Fibroblast of skin of left biceps (primary cell): ENCODE results near the gene ATG5.
"Not testable (repeated sequence)": the region's sequence is repeated elsewhere in the genome, so short reads cannot be mapped to it uniquely, and the experiment has no call there.

Experiments
- DNase-seq, 2 experiments: peaks; one replicate each; pipeline ENCODE4 v3.0.0-alpha.2; 2013; ENCODE audit warnings: low read depth in 2 of 2

The ATG5 gene

GRCh38 chr6:106309766-106310373 lies 15.7 kb downstream of the ATG5 start:
- peak in 1 of 2 experiments; percentile 4 for DNase-seq

DNA sequence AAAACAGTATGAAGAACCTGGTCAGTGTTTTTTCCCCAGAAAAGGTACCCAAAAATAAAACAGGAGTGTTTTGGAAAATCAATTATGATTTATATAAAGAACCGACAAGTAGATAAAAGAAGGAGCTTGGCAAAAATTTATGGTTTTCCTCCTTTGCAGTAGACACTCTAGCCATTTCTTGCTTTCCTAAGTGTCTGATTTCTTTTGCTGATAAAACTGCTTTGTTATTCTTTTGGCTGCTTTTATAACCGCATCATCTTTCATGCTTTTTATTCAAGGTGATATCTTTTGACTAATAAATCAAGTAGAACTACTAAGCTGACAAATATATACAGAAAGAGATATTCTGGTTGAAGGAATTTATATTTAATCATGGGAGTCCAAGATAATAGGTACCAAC lies 16.6 kb downstream of the ATG5 start:
- DNase-seq: no peak

DNA sequence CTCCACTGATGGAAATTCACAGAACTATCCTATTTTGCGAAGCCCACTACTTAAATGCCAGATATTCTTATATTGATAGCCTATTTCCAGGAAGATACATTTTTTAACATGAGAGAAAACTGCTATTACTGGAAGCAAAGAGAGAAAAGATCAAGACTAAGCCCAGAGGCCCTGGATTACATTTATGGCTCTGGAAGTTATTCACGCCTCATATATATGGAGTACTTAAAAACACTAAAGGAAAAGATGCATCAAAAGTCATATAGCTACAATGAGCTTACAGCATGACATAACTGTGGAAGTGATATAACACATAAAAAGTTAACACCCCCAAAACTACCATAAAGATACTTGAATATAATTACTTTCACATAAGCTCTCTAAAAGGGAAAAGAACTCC lies 19.8 kb downstream of the ATG5 start:
- no peak for DNase-seq

GRCh38 chr6:106300944-106301343 lies 24.6 kb downstream of the ATG5 start:
- DNase-seq: no peak

GRCh38 chr6:106300020-106300780 lies 25.4 kb downstream of the ATG5 start:
- no peak for DNase-seq

- DNase-seq: no peak
Observed at GRCh38 chr6:106293116-106293515, 32.4 kb downstream of the ATG5 start.

- DNase-seq: no peak
Observed at GRCh38 chr6:106290954-106291353, 34.6 kb downstream of the ATG5 start.

DNA sequence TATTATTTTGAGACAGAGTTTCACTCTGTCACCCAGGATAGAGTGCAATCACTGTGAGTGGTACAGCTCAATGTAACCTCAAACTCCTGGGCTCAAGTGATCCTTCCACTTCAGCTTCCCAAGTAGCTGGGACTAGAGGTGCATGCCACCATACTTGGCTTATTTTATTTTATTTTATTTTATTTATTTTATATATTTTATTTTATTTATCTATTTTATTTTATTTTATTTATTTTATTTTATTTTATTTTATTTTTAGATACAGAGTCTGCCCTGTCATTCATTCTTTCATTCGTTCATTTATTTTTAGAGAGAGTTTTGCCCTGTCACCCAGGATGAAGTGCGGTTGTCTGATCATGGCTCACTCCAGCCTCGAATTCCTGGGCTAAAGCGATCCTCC lies 35.5 kb downstream of the ATG5 start:
- no peak for DNase-seq

DNA sequence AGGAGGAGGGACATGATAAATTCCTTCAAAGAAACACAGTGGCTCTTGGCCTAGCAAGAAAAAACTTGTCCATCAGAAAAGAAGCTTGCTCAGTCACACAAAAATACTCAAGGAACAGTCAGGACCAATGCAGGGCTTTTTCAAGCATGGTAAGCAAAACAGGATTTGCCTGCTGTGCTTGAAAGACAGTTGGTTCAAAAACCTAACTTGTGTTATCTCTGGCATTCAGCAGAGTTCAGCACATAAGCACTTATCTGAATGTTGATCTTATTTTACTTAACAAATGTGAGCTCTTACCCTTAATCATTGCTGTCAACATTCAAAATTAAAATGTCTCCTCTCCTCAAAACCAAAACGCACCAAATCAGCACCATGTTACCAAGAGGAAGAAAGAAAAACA lies 38.3 kb downstream of the ATG5 start:
- no peak for DNase-seq

DNA sequence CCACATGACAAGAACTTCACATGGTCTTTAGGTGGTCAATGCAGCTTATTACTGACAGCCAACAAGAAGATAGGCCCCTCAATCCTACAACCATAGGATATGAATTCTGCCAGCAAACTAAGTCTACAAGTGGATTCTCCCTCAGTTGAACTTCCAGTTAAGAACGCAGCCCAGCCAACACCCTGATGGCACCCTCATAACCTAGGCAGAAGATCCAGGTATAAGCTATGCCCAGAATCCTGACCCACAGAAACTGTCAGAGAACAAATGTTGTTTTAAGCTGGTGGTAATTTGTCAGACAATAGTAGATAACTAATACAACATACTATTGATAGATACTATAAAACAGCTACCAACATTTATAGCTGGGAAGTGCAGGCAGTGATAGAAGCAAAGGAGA lies 38.8 kb downstream of the ATG5 start:
- no peak for DNase-seq

- DNase-seq: no peak
Observed at GRCh38 chr6:106283481-106283880, 42.1 kb downstream of the ATG5 start.

GRCh38 chr6:106281661-106282060 lies 43.9 kb downstream of the ATG5 start:
- DNase-seq: no peak

- no peak for DNase-seq
Observed at GRCh38 chr6:106281088-106281487, 44.5 kb downstream of the ATG5 start.

DNA sequence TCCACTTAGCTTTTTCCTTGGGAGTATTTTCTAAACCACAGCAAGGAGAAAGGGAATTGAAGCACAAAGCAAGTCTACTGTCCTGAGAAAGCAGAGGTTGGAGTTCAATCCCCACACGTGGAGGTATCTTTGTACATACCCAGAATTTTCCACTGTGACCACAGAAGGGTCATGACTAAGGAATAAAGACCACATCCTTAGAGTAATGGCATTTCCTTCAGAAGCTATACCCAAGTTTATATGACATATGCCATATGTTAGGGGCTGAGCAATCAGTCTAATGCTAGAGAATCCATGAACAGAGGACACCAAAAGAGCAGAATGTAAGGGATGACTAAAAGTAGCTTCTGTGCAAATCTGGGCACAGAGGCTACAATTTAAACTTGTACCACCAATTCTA lies 46.4 kb downstream of the ATG5 start:
- no peak for DNase-seq

DNA sequence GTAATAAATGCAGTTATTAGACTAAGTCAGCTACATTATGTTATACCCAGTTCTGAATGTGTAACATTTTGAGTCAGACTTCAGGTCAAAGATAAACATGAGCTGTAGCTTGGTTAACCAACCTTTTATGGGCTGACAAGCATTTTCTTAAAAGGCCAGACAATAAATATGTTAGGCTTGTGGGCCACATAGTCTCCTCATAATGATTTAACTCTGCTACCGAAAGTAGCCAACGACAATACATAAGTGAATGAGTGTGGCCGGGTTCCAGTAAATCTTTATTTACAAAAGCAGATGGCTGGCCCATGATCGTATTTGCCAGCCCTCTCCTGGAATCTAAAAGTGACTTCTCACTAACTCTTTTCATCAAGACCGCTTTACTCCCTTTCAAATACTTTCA lies 49.9 kb downstream of the ATG5 start:
- DNase-seq: no peak

- DNase-seq: no peak
Observed at GRCh38 chr6:106273087-106273486, 52.5 kb downstream of the ATG5 start.

- no peak for DNase-seq
Observed at GRCh38 chr6:106272287-106272686, 53.3 kb downstream of the ATG5 start.

DNA sequence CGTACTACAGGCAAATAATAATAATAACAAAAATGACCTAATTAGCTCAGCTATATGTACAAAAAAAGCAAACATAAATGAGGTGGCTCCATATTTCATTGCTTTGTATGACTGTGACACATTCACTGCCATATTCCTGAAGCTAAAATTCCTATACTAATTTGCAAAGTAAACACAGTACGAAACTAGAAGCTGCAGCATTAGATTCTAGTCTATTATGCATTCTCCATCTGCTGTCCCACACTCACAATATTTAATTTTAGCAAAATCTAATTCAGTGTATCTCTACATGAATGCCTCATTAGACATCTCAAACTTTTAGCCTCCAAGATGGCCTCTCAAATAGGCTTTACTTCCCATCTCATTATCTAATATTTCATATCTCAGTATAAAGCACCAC lies 55.1 kb downstream of the ATG5 start:
- DNase-seq: no peak

DNA sequence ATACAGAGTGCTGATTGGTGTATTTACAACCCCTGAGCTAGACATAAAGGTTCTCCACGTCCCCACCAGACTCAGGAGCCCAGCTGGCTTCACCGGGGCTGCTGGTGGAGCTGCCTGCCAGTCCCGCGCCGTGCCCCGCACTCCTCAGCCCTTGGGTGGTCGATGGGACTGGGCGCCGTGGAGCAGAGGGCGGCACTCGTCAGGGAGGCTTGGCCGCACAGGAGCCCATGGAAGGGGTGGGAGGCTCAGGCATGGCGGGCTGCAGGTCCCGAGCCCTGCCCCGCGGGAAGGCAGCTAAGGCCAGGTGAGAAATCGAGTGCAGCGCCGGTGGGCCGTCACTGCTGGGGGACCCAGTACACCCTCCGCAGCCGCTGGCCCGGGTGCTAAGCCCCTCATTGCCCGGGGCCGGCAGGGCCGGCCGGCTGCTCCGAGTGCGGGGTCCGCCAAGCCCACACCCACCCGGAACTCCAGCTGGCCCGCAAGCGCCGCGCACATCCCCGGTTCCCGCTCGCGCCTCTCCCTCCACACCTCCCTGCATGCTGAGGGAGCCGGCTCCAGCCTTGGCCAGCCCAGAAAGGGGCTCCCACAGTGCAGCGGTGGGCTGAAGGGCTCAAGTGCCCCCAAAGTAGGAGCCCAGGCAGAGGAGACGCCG lies 56.2 kb downstream of the ATG5 start:
- DNase-seq: not testable (repeated sequence)

GRCh38 chr6:106268500-106268899 lies 57.1 kb downstream of the ATG5 start:
- DNase-seq: not testable (repeated sequence)

DNA sequence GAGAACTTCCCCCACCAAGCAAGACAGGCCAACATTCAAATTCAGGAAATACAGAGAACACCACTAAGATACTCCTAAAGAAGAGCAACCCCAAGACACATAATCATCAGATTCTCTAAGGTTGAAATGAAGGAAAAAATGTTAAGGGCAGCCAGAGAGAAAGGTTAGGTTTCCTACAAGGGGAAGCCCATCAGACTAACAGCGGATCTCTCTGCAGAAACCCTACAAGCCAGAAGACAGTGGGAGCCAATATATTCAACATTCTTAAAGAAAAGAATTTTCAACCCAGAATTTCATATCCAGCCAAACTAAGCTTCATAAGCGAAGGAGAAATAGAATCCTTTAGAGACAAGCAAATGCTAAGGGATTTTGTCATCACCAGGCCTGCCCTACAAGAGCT lies 61.1 kb downstream of the ATG5 start:
- DNase-seq: not testable (repeated sequence)

GRCh38 chr6:106259748-106260147 lies 65.8 kb downstream of the ATG5 start:
- not testable (repeated sequence) for DNase-seq

DNA sequence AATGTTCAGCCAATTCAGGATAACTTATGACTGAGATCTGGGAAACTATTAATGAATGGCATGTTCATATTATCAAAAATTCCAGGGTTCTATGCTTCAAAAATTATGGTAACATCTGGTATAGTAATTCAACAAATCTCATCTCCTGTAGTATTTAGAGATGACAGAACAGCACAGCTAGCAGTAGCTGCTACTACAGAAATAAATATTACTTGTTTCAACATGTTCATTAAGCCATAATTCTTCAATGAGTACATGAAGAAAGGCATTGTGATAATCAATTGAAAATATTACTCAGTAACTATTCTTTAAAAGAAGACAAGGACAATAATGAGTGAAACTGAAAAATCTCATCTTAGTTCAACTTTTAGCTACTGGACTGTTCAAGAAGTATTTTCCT lies 66.8 kb downstream of the ATG5 start:
- DNase-seq: no peak
